NCI-H2196 treated with DMSO at 0.1 percent for 48 hours (cell line): ENCODE data around the gene PER2.
"Not testable (repeated sequence)": the region's sequence is repeated elsewhere in the genome, so short reads cannot be mapped to it uniquely, and the experiment has no call there.

Experiments
- DNase-seq: peaks from one replicate; lab custom pipeline; 2025; ENCODE audit not compliant: unreplicated experiment; lab: John Stamatoyannopoulos, UW

Gene PER2

DNA sequence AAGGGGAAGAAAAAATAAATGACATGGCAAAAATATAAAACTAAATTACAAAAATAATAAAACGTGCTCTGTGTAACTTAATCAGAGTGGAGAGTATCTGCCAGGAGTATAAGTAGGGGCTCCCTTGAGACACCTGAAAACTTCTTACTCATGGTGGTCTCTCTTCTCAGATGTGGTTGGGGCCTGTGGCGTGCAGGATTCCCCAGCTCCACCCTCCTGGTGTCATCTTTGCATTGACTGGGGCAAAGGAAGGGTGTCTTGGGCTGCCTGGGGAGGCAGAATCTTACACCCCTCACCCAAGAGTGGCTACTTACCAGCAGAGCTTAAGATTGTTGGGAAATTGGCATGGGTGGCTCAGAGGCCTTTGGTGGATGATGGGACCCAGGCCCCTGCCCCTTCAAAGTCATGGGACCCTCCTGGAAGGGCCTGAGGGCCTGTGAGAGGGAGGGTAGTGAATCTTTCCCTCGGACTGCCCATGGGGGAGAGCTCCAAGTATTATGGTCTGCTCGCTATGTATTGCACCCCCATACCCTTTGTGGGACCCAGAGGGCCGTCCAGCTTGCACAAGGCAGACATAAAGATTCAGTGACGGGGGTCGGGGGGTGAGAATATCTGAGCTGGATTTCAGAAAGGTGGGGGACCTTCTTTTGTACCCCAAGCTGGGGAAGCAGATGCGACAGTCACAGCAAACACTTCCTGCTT lies 25.0 kb upstream of the PER2 start:
- no peak for DNase-seq

DNA sequence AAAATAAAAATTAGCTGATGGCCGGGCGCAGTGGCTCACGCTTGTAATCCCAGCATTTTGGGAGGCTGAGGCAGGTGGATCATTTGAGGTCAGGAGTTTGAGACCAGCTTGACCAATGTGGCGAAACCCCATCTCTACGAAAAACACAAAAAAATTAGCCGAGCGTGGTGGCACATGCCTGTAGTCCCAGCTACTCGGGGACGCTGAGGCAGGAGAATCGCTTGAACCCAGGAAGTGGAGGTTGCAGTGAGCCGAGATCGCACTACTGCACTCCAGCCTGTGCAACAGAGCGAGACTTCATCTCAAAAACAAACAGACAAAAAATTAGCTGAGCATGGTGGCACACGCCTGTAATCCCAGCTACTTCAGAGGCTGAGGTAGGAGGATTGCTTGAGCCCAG lies 22.3 kb upstream of the PER2 start:
- not testable (repeated sequence) for DNase-seq

DNA sequence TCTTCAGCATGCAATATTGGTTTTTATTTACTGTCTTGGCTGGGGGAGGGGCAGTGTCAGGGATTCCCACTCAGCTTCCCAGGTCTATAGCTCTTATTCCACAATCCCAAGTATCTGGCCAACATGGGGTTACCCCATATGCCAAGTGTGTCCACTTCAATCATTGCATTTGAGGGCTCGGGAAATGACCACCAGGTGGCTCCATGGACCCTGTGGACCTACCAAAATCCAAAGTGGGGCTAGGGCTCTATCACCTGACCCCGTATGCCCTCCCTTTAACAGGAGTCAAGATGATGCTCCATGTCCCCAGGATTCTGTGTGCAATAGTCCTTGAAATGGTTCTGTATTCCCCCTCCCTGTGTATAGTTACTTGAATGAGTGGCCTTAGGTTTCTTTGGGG lies 19.8 kb upstream of the PER2 start:
- no peak for DNase-seq

DNA sequence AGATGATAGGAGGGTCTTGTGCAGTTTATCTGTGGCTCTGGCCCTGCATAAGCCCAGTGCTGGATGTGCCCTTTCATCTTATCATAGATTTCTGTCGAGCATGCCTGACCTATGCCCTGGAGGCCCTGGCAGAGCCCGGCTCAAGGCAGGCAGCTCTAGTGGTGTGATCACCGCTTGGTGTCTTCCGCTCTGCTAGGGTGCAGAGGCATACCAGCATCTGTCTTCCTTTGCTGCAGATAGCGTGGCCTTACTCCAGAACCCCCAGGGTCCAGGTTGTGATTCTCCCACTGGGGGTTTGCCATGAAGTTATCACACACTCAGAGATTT lies 18.2 kb upstream of the PER2 start:
- DNase-seq, result no peak

DNA sequence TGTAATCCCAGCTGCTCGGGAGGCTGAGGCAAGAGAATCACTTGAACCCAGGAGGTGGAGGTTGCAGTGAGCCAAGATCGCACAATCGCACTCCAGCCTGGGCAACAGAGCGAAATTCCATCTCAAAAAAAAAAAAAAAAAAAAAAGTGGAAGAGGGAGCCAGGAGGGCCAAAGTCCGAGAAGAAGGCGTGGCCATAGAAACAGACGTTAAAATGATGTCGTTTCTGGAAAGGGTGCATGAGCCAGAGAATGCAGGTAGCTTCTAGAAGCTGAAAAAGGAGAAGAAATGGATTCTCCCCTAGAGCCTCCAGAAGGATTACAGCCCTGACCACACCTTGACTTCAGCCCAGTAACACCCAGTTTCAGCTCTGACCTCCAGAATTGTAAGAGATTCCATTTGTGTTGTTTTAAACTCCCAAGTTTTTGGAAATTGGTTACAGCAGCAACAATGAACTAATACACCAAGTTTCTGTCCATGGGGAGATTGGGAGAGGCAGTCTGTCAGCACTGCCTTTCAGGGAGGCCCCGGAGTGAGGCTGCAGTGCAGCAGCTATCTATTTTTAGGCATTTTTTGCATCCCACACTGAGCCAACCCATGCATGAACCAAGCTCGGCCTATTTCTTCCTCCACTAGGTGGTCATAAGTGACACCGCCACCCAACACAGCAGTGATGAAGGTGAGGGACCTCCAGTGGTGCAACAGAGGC lies 17.7 kb upstream of the PER2 start:
- no peak for DNase-seq

DNA sequence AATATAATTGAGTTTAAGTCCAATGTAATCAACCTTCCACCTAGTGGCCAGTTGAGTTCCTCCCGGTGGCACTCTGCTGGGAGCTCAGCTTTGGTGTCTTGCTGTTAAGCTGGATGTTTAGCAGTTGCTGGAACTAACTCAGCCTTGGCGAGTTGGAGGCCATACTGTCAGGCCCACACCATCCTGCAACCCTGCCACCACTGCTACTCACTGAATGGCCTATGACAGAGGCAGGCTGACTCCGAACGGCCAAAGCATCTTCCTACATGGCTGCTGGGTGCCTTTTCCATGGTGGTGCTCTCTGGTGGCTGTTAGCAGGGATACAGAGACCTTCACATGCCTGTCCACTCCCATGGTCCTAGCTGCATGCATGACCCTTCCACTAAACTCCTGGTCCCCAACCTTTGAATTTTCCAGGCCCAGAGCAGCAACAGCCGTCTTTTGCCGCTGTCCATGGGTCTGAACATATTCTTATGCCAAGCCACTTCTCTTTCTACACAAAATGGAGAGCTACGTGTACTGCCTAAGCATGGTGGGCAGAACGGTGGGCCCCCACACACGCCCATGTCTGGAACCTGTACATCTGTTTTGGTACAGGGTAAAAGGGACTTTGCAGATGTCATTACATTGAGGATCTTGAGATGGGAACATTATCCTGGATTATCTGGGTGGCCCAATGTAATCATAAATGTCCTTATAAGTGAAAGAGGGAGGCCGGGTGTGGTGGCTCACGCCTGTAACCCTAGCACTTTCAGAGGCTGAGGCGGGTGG lies 16.9 kb upstream of the PER2 start:
- DNase-seq, result no peak

DNA sequence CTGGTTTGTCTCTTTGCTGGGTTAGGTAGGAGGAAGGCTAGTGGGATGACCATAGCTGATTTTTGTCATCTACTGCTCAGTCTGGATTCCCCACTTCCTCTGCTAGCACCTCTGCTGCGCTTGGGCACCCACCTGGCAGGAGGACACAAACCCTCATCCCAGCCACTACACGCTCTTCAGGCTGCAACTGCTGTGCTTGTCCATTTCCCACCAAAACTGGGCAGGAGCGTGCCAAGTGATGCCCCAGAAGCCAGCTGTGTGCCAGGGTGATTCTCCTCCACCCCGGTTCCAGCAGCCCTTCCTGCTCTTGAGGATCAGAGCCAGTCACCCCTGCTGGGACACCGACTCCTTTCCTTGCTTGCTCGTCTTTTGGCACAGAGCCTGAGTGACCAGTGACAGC lies 15.7 kb upstream of the PER2 start:
- DNase-seq, result no peak

DNA sequence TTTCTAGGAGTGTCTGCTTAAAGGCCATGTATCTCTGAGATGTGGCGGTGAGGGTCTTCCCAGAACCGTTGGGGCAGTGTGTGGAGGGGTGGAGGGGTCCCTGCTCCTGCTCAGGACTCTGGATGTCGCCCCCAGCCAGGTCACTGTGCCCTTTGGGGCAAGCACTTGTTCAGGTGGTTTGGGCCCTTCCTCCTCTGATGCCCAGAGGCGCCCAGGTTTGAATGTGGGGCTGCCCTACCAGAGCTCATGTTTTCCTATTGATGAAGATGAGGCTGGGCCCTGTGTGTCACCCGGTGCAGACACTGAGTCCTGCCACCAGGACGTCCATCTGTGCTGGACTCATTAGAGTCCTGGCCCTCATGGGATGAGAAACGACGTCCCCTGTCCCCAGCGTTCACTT lies 14.3 kb upstream of the PER2 start:
- DNase-seq, result no peak

DNA sequence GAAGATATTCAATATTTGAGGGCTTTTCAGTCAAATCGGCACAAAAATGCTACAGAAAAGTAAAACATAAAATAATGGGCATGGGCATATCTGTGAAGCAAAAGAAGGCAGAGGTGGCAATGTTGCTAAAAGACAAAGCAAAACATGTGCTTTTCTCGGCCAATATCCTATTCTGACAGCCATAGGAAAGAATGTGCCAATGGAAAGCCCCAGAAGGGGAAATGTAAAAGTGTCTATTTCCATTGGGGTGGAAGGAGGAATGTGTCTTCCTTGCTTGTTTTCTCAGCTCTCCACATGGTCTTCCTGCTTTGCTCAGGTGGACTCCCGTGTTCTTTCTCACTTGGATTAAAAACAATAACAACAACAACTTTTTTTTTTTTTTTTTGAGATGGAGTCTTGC lies 13.7 kb upstream of the PER2 start:
- no peak for DNase-seq

DNA sequence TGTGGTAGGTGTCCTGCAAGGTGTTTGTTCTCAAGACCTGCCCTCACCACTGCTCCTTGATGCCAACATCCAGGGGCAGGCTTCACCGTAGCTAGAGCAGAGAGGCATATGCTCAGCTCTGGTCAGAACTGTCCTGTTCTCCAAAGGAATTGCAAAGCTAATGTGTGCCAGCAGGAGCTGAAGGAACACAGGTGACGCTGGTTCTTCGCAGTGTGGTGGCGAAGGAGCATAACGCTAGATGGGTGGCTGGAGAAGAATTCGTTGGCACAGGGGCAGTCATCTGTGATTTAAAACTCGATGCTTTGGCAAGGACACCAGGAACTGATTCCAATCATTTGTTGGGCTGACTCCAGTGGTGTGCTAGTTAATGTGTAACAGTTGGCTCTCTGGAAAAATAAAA lies 11.4 kb upstream of the PER2 start:
- no peak for DNase-seq

DNA sequence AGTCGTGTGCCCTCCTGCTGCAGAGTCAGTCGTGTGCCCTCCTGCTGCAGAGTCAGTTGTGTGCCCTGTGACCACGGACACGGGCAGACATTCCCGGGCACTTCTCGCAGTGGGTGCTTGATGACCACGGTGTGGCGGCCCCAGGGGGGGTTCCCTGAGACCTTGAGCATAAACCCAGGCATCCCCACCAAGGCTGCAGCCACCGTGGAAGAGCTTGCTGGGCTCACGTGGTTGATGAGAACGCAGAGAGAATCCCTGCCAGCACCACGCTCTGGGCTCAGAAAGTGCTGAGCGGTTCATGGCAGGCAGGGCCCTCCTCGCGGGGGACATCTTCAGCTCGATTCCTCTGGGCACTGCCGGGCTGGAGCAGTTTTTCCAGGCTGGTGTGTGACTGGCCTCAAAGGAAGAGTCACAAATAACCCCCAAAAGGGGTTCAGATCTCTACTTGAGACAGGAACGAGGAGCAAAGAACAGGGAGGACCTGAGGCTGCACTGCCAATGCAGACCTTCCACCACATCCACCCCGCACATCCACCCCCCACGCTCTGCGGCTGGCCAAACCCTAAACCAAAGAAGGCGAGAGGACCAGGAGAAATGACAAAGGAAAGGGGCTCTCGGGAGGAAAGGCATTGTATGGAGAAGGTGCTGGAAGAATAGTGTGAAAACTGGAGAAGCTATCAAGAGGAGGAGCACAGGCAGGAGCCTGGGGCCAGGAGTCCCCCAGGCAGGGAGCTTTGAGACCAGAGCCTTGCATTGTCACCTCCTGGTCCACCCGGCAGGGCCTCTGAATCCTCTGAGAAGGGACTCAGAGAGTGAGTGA lies 8.4 kb upstream of the PER2 start:
- no peak for DNase-seq

DNA sequence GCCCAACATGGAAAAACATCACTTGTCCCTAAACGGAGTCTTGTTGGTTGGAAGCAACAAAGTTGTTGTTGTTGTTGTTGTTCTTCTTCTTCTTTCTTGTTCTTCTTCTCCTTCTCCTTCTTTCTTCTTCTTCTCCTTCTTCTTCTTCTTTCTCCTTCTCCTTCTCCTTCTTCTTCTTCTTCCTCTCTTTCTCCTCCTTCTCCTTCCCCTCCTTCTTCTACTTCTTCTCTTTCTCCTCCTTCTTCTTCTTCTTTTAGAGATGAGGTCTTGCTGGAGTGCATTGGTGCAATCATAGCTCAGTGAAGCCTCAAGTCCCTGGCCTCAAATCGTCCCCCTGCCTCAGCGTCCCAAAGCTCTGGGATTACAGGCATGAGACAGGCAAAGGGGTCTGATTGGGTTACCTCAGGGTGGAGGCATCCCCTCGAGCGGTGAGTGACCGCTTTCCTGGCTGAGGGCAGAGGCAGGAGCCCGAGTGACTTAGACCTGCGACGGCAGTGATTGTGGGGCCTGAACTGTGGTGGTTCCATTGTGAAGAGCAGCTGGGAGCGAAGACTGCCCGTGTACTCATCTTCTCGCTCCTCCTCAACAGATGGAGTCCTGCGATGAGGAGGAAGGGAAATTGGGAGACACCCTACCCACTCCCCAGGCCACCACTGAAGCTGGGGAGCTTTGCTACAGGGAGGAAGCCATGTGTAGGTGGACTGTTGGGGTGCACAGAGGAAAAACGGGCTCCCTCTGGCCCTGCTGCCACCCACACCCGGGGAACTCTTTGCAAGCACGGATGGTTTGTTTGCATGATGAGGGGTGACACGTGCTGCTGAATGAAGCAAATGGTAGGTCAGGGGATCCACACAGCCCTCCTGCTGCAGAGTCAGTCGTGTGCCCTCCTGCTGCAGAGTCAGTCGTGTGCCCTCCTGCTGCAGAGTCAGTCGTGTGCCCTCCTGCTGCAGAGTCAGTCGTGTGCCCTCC lies 7.0 kb upstream of the PER2 start:
- no peak for DNase-seq

DNA sequence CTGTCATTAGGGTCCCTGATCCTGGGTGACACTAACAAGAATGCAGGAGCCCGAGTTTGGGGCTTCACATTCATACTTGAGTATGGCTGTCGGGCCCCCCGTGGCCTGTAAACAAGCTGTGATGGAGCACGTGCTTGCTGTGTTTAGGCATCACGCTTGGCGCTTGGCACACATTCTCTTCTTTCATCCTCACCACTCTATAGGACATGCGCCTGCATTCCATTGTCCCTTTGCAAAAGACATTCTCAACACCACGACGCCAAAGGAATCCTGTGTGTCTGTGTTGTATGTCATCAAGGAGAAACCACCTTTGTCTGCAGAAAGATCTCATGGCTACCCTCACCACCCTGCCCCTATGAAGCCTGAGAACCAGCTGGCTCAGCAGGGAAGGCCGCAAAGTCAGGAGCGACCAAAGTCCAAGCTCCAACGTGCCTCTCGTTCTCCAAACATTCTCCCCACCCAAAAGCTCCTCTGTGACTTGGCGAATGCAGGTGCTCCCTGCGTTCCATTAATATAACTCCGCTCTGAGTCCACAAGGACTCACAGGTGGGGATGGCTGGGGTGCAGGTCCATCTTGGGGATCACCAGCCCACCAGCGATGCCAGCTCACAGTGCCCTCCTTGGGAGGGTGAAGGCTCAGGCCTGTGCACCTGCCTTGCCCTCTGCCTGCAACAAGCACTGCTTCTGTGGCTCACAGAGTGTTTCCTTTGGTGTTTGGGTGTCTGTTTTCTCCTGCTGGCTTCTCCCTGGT lies 6.2 kb upstream of the PER2 start:
- no peak for DNase-seq

DNA sequence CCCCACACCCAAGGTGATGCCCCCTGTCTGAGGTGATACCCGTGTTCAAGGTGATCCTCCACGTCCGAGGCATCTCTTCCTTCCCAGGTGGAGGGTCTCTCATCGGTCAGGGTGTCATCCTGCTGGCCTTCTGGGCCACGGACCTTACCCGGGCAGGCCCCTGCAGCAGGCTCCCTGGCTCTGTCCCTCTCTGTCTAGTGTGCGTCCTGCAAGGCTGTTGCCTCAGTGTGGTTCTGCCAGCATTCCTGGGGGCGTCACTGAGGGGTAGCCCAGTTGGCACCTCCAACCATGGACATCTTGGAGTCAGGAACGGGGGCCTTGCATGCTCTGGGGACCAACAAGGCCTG lies 5.6 kb upstream of the PER2 start:
- no peak for DNase-seq

DNA sequence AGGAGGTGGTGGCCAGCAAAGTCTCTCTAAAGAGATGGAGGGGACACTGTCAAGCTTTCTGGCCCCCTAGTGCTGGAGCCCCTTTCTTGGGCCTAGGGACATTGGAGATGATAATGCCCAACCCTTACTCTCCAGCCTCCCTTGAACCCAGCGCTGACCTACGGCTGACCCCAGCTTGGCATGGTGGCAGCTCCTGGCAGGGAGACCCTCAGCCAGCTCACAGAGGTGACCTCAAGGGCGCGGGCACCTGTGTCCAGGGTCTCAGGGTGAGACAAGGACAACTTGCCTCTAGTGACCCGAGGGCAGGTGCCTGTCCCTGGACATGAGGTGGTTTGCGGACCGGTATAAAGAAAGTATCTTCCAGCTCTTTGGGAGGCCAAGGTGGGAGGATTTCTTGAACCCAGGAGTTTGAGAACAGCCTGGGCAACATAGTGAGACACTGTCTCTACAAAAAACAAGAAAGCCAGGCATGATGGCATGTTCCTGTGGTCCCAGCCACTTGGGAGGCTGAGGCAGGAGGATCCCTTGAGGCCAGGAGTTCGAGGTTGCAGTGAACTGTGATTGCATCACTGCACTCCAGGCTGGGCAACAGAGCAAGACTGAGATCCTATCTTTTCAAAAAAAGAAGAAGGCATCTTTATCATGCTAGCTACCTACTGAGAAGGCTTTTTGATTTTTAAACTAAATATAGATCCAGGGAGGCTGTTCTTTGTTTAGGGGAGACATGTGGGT lies 3.3 kb upstream of the PER2 start:
- no peak for DNase-seq

DNA sequence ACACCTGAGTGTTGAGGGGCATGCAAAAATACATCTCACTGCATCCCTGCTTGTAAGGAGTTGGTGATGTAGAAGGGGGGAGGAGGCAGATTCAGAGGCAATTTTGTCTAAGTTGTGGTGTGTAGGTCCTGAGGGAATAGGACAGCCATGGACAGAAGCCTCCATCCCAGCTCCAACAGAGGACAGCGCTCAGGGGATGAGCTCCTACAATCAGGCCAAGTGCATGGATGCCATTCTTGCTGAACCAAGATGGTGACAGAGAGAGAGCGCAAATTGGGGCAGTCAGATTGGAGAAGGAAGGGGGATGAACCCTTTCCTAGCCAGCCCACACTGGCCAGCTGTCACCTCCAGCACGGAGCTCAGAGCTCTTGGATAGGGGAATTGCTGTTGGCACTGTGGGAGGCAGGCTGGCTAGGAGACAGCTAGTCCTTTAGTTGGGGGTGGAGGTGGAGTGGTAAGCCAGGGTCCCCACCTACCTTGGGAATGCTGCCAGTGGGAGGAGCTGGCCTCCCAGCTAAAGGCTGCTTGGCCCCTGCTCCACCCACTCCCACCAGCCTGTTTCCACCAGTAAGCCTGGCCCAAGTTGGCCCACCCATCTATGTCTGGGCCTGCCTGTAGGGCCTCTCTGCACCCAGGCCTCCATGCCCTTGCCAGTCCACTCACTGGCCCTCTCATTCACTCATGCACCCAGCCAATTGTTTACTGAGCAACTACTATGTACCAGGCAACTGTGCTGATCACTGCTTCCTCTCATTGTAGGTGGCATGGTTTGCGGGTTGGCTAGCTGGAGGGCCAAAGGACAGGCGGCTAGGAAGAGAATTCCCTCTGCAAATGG lies 2.5 kb upstream of the PER2 start:
- no peak for DNase-seq

DNA sequence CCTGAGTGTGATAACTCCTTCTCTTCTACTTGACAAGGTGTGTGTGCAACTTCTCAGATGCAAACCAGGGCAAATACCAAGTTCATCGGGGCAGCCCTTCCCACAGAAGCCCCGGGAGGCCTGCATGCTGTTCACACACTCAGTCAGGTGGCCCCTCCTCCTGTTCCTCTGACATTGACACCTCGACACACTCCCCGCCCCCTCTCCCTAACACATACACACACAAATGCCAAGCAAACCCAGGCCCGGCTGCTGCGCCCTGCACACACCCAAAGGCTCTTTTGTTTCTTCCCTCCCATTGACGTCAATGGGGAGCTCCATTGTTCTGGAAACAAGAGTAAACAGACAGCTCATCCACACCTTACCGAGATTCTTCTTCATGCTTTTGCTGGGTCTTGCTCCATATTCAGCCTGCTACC lies 1.7 kb upstream of the PER2 start:
- peak; percentile 78 for DNase-seq

DNA sequence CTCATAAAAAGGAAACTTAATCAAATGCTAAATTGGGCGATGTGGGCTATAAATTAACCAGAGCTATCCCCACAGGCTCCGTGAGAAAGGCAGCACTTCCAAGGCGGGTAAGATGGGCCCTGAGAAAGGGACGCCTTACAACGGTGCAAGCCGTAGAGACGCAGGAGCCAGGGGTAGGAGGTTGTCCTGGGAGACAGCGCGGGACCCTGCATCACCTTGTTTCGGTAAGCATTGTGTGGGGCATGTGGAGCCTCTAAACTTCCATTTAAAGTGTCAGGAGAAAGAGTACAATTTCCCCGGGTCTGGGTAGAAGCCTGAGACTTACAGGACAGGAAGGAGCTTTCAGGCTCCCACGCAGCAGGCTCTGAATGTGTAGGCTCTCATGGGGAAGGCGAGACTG lies 1.2 kb upstream of the PER2 start:
- DNase-seq, result no peak
